B cell (primary cell): ENCODE results near the gene GIMAP6. TPM values are rescaled to one million over a fixed set of nuclear protein-coding genes. Genes with fewer than 3 reads are reported as not detected.

Source experiments
- ATAC-seq: fragments of 200-7000 bp; cut with Tn5 transposase; one replicate; pipeline ENCODE4 v1.10.0; 2021; ENCODE audit warnings: low read depth, mild to moderate bottlenecking, moderate number of reproducible peaks, moderate library complexity
- CTCF ChIA-PET: fragments of 350-600 bp; sonication (Branson Sonifier 250); formaldehyde crosslinking; loops from one replicate; lab custom pipeline; 2021; ENCODE audit warnings: antibody characterized with exemption, inconsistent platforms; lab: Charles Lee
- POLR2A ChIA-PET: fragments of 350-600 bp; sonication (Branson Sonifier 250); formaldehyde crosslinking; loops from one replicate; lab custom pipeline; 2021; ENCODE audit warnings: antibody characterized with exemption; lab: Charles Lee
- DNase-seq: peaks from one replicate; pipeline ENCODE4 v3.0.0; 2013
- H2AFZ ChIP-seq: 2 replicates; pipeline ENCODE4 v1.6.1; 2012; ENCODE audit warnings: mild to moderate bottlenecking, low read depth, low read length; ENCODE audit not compliant: insufficient read depth, poor library complexity, severe bottlenecking
- H3K27ac ChIP-seq, 2 donors: 1 replicate in 1 of 2; 2 replicates in 1 of 2; pipeline ENCODE4 v1.5.1; 2012 to 2013; ENCODE audit warnings: low read length in 2 of 2, mild to moderate bottlenecking in 2 of 2, moderate library complexity in 1 of 2
- H3K27me3 ChIP-seq, 4 experiments: fragments of 200-600 bp in 1 of 4; sonication (generic) in 1 of 4; replicated peaks in 1 of 4; 1 replicate in 2 of 4; 2 replicates in 2 of 4; pipeline versions ENCODE4 v1.6.1 to v1.7.0; 2013 to 2016; ENCODE audit warnings: low read length in 3 of 4, mild to moderate bottlenecking in 2 of 4, mixed read lengths in 1 of 4, moderate library complexity in 1 of 4; ENCODE audit not compliant: insufficient read depth in 4 of 4, control insufficient read depth in 3 of 4; ENCODE audit errors: control extremely low read depth in 1 of 4
- H3K36me3 ChIP-seq, 2 experiments: replicated peaks in 1 of 2; 1 replicate in 1 of 2; 2 replicates in 1 of 2; pipeline versions ENCODE4 v1.6.1 to v1.7.1; 2013; ENCODE audit warnings: low read length in 1 of 2; ENCODE audit not compliant: insufficient read depth in 2 of 2, control insufficient read depth in 1 of 2; ENCODE audit errors: control extremely low read depth in 1 of 2, extremely low read depth in 1 of 2
- H3K4me1 ChIP-seq, 2 donors: fragments of 200-600 bp in 1 of 2; sonication (generic) in 1 of 2; 1 replicate in 1 of 2; 2 replicates in 1 of 2; pipeline versions ENCODE4 v1.5.1 to v1.6.1; 2013 to 2017; ENCODE audit warnings: low read length in 2 of 2; ENCODE audit not compliant: control insufficient read depth in 2 of 2, insufficient read depth in 2 of 2
- H3K4me2 ChIP-seq: replicated peaks from 2 replicates; pipeline ENCODE3; 2012; ENCODE audit warnings: mild to moderate bottlenecking, low read depth, low read length; ENCODE audit not compliant: poor library complexity, severe bottlenecking
- H3K4me3 ChIP-seq, 5 experiments: fragments of 200-600 bp in 1 of 5; sonication (generic) in 1 of 5; 1 replicate in 3 of 5; 2 replicates in 2 of 5; pipeline versions ENCODE4 v1.5.1 to v1.7.0; 2011 to 2016; ENCODE audit warnings: low read length in 4 of 5, mild to moderate bottlenecking in 4 of 5, low read depth in 2 of 5, control low read depth in 1 of 5, moderate library complexity in 1 of 5; ENCODE audit not compliant: insufficient read depth in 1 of 5; ENCODE audit errors: control extremely low read depth in 1 of 5, extremely low read depth in 1 of 5
- H3K79me2 ChIP-seq: fragments of 200-600 bp; sonication (generic); one replicate; pipeline ENCODE4 v1.6.0; 2016; ENCODE audit warnings: low read length; ENCODE audit not compliant: control insufficient read depth, insufficient read depth
- H3K9ac ChIP-seq: fragments of 200-600 bp; sonication (generic); 2 replicates; pipeline ENCODE4 v1.6.1; 2017; ENCODE audit warnings: mild to moderate bottlenecking, low read length, moderate library complexity
- H3K9me3 ChIP-seq, 3 donors: one replicate each; pipeline versions ENCODE4 v1.6.1 to v1.7.1; 2013; ENCODE audit warnings: low read length in 2 of 3; ENCODE audit not compliant: control insufficient read depth in 2 of 3, insufficient read depth in 1 of 3; ENCODE audit errors: control extremely low read depth in 1 of 3
- H4K20me1 ChIP-seq: 2 replicates; pipeline ENCODE4 v1.6.0; 2012; ENCODE audit warnings: mild to moderate bottlenecking, low read length; ENCODE audit not compliant: insufficient read depth, control insufficient read depth, poor library complexity, severe bottlenecking
- H3K27ac Mint-ChIP-seq: one replicate; pipeline ENCODE4 v1.8.0; 2021; ENCODE audit warnings: mixed read lengths
- H3K27me3 Mint-ChIP-seq: one replicate; pipeline ENCODE4 v1.8.0; 2021; ENCODE audit warnings: mixed read lengths
- H3K4me1 Mint-ChIP-seq: one replicate; pipeline ENCODE4 v1.8.0; 2021; ENCODE audit warnings: mixed read lengths
- H3K4me3 Mint-ChIP-seq: one replicate; pipeline ENCODE4 v1.8.0; 2021; ENCODE audit warnings: mixed read lengths
- H3K9me3 Mint-ChIP-seq: one replicate; pipeline ENCODE4 v1.8.0; 2022; ENCODE audit warnings: mixed read lengths; ENCODE audit not compliant: insufficient read depth
- CTCF ChIP-seq: fragments of 200-600 bp; IDR thresholded peaks from one replicate; pipeline ENCODE4 v1.8.0; 2022; ENCODE audit warnings: antibody characterized with exemption, mild to moderate bottlenecking
- EZH2 ChIP-seq: IDR thresholded peaks from 2 replicates; pipeline ENCODE4 v1.6.1; 2012; ENCODE audit warnings: borderline replicate concordance, low read depth, mild to moderate bottlenecking, moderate library complexity, low read length; ENCODE audit not compliant: insufficient read depth, poor library complexity, severe bottlenecking
- WGBS: methylation state at CpG from one replicate; pipeline ENCODE4 v1.1.5; 2013; ENCODE audit warnings: missing lambda C conversion rate; ENCODE audit not compliant: insufficient coverage; 5-methylcytosine and 5-hydroxymethylcytosine counted together
- intact Hi-C: fragments of 100-400 bp; cut with micrococcal nuclease; formaldehyde crosslinking; loops from one replicate; pipeline ENCODE4 v1.10.0; 2022
- polyA plus RNA-seq: library from polyadenylated mRNA; depleted of rRNA; stranded (reverse); fragments of >200 nt; gene quantifications from 2 replicates; pipeline ENCODE4 v1.2.3, GENCODE V29; 2012
- total RNA-seq, 2 donors: library from RNA; stranded (reverse); fragments of 120-200 nt in 1 of 2; gene quantifications; 1 replicate in 1 of 2; 2 replicates in 1 of 2; pipeline versions ENCODE4 v1.2.3 to v1.2.4, GENCODE V29; 2013 to 2022

GIMAP6 gene
- total and polyA plus RNA-seq, 2 donors (not counting 1 experiment from before 2014, with no cell fraction given): 0.39 to 0.45 TPM

GRCh38 chr7:150665089-150665748 is 33.0 kb upstream of the GIMAP6 start:
- DNase-seq: no peak
- POLR2A ChIA-PET: no interaction called here
- ATAC-seq: no peak

More at GRCh38 chr7:150665089-150665748, 33.0 kb upstream of the GIMAP6 start:
- WGBS: 95% methylated on average over 4 of the region's 9 CpGs
- CTCF ChIA-PET: no interaction called here
- intact Hi-C loops: no loop called here
- H3K4me2 ChIP-seq: no peak overlapping the region
- no peak for TF ChIP-seq EZH2
- TF ChIP-seq CTCF: no peak
- H3K9ac ChIP-seq: no peak overlapping the region
- Mint-ChIP-seq H3K27me3 (no peaks in the 10 kb centered on the region), H3K4me1 (peaks cover 16% of the 10 kb centered on the region), H3K27ac (no peak overlapping the region), H3K4me3 (no peak overlapping the region), H3K9me3 (peaks cover 3% of the 10 kb centered on the region)
- H2AFZ ChIP-seq: no peak overlapping the region
- no peaks in the 10 kb centered on the region for H3K36me3 ChIP-seq
- no peaks in the 10 kb centered on the region for H4K20me1 ChIP-seq
- no peaks in the 10 kb centered on the region for H3K9me3 ChIP-seq
- H3K4me3 ChIP-seq: no peak overlapping the region
- peaks cover 5 to 19% of the 10 kb centered on the region in 2 donors for H3K4me1 ChIP-seq
- H3K27me3 ChIP-seq: no peaks in the 10 kb centered on the region
- no peaks in the 10 kb centered on the region for H3K79me2 ChIP-seq
- H3K27ac ChIP-seq: no peak overlapping the region
